ENCODE results near the gene METTL25. TPM values are rescaled to one million over a fixed set of nuclear protein-coding genes. Genes with fewer than 3 reads are reported as not detected.

The METTL25 gene
- total RNA-seq, 1 experiment from 2014 or later, result 11.6 TPM

GRCh38 chr12:82430541-82431145 is 72.3 kb downstream of the METTL25 start:
- Histone ChIP-seq H3K4me1 (ENCODE audit: insufficient read depth, low read length) (no peaks in the 10 kb centered on the region), H3K23me2 (ENCODE audit: insufficient read length, low read depth, low read length, poor library complexity, severe bottlenecking) (no peaks in the 10 kb centered on the region), H4K8ac (replicated peaks; ENCODE audit: insufficient read length, low read depth, low read length) (no peak overlapping the region), H3K18ac (ENCODE audit: insufficient read length, low read depth, low read length) (no peak overlapping the region), H2BK12ac (ENCODE audit: insufficient read length, low read depth, low read length) (no peak overlapping the region), H4K20me1 (ENCODE audit: control insufficient read depth, insufficient read depth, insufficient read length) (no peaks in the 10 kb centered on the region), H3K23ac (ENCODE audit: insufficient read length, low read depth, low read length) (no peak overlapping the region), H3K79me2 (ENCODE audit: insufficient read depth, low read length) (no peaks in the 10 kb centered on the region), H3K9me3 (ENCODE audit: control insufficient read depth, low read depth, low read length) (no peaks in the 10 kb centered on the region), H2AFZ (ENCODE audit: low read length) (no peak overlapping the region), H3K14ac (ENCODE audit: insufficient read depth, low read length) (no peak overlapping the region), H3K79me1 (ENCODE audit: insufficient read depth, low read depth, low read length, poor library complexity, severe bottlenecking) (no peaks in the 10 kb centered on the region), H3T11ph (ENCODE audit: low read length) (no peak overlapping the region), H4K91ac (ENCODE audit: insufficient read length, low read depth, low read length) (no peak overlapping the region), H3K56ac (ENCODE audit: insufficient read length, low read depth, low read length) (no peak overlapping the region), H3K4me2 (ENCODE audit: insufficient read depth, insufficient read length, low read length) (no peak overlapping the region), H2BK5ac (ENCODE audit: insufficient read length, low read length) (no peak overlapping the region), H2BK15ac (ENCODE audit: low read depth, low read length) (no peak overlapping the region), H3K27ac (ENCODE audit: insufficient read length, low read depth, low read length) (no peak overlapping the region), H3K27me3 (ENCODE audit: insufficient read depth, low read length) (no peaks in the 10 kb centered on the region), H3K4ac (ENCODE audit: low read depth, low read length) (no peak overlapping the region), H2AK5ac (ENCODE audit: insufficient read length, low read length) (no peak overlapping the region), H4K5ac (ENCODE audit: insufficient read length, low read depth, low read length) (no peak overlapping the region), H3K9ac (ENCODE audit: extremely low read depth, insufficient read length, low read length) (no peak overlapping the region), H2BK120ac (ENCODE audit: low read depth, low read length, poor library complexity, severe bottlenecking) (no peak overlapping the region), H2BK20ac (ENCODE audit: low read depth, low read length, poor library complexity, severe bottlenecking) (no peak overlapping the region)
- H3K27ac Mint-ChIP-seq, result no peak overlapping the region
- H3K36me3 Mint-ChIP-seq (ENCODE audit: insufficient read depth in 1 of 3, low read depth in 3 of 3), result no peaks in the 10 kb centered on the region
- no peak for DNase-seq
- no CpG with 5 or more reads among the region's 3 CpGs for WGBS (ENCODE audit: extremely low coverage, insufficient read length, low lambda C conversion rate)
- no peaks in the 10 kb centered on the region for H3K27me3 Mint-ChIP-seq (ENCODE audit: low read depth)
- H3K4me3 Mint-ChIP-seq, result no peak overlapping the region
- TF ChIP-seq, protein P1, sequence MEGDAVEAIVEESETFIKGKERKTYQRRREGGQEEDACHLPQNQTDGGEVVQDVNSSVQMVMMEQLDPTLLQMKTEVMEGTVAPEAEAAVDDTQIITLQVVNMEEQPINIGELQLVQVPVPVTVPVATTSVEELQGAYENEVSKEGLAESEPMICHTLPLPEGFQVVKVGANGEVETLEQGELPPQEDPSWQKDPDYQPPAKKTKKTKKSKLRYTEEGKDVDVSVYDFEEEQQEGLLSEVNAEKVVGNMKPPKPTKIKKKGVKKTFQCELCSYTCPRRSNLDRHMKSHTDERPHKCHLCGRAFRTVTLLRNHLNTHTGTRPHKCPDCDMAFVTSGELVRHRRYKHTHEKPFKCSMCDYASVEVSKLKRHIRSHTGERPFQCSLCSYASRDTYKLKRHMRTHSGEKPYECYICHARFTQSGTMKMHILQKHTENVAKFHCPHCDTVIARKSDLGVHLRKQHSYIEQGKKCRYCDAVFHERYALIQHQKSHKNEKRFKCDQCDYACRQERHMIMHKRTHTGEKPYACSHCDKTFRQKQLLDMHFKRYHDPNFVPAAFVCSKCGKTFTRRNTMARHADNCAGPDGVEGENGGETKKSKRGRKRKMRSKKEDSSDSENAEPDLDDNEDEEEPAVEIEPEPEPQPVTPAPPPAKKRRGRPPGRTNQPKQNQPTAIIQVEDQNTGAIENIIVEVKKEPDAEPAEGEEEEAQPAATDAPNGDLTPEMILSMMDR (conservative IDR thresholded peaks at IDR 0.05), result no peak
- H3K9me3 Mint-ChIP-seq, result no peaks in the 10 kb centered on the region
- H3K4me1 Mint-ChIP-seq, result no peaks in the 10 kb centered on the region
